ENCODE measurements around the gene SPACA7.
"Not testable (repeated sequence)": the region's sequence is repeated elsewhere in the genome, so short reads cannot be mapped to it uniquely, and the experiment has no call there.

SPACA7 gene

GRCh38 chr13:112431734-112432133 is 55.6 kb downstream of the SPACA7 start:
- no peak for DNase-seq

GRCh38 chr13:112432734-112433133 is 56.6 kb downstream of the SPACA7 start:
- not testable (repeated sequence) for DNase-seq

GRCh38 chr13:112433517-112433916 is 57.4 kb downstream of the SPACA7 start:
- not testable (repeated sequence) for DNase-seq

GRCh38 chr13:112434032-112434431 is 57.9 kb downstream of the SPACA7 start:
- DNase-seq, result no peak

GRCh38 chr13:112434937-112435523 is 58.9 kb downstream of the SPACA7 start:
- DNase-seq, result no peak

- DNase-seq, result no peak
These were observed 59.8 kb downstream of the SPACA7 start for GRCh38 chr13:112435973-112436372.

GRCh38 chr13:112438094-112438493 is 61.9 kb downstream of the SPACA7 start:
- DNase-seq, result no peak

DNA sequence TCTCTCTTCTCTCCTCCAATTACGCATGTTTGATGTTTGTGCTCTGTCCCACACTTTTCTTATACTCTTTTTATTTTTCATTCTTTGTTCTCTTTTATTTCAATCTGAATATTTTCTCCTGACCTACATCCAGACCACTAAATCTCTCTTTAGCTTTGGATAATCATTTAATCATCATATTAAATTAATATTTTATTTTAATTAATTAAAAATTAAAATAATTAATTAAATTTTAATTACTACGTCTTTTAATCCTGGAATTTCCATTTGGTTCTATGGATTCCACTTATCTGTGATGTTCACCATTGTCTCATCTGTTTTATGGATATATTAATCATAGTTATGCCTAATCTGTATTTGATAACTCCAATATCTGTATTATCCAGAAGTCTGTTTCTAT is 62.4 kb downstream of the SPACA7 start:
- DNase-seq, result no peak

DNA sequence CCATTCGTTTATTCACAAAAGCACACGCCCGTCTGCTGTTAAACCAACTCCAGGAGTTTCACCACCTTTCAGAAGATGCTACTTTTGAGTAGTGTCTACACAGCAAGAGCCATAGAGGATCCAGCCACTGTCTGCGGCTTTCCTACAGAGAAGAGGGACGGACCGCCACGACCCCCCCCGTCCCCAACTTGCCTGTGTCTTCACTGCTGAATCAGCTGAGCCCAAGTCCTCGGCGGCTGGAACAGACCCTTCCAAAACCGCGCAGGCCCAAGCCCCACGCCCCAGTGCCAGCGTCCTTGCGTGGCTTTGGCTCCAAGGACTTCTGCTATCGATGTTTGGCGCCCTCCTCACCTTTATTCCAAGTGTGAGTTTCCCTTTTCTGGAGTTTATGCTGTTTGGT is 65.1 kb downstream of the SPACA7 start:
- no peak for DNase-seq

DNA sequence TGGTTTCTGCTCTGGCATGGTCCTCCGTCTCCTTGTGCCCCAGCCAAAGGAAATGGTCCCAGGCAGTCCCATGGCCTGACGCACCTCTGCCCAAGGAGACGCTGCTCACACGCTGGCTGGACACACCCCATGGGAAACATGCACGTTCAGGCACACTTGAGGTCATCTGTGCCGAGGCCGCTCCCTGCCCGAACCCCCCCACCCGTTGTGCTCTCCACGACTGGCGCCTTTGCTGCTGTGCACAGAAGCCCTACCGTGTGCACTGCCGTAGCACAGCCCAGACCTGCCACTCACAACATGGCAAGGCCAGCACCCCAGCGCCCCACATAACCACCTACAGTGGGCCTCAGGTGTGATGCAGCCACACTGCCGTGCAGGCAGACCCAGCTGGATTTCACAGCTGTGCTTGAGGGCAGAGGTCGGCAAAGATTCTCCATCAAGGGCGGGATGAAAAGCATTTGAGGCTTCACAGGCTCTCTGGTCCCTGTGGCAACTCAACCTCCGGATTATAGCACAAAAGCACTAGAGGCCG is 65.7 kb downstream of the SPACA7 start:
- DNase-seq, result no peak

DNA sequence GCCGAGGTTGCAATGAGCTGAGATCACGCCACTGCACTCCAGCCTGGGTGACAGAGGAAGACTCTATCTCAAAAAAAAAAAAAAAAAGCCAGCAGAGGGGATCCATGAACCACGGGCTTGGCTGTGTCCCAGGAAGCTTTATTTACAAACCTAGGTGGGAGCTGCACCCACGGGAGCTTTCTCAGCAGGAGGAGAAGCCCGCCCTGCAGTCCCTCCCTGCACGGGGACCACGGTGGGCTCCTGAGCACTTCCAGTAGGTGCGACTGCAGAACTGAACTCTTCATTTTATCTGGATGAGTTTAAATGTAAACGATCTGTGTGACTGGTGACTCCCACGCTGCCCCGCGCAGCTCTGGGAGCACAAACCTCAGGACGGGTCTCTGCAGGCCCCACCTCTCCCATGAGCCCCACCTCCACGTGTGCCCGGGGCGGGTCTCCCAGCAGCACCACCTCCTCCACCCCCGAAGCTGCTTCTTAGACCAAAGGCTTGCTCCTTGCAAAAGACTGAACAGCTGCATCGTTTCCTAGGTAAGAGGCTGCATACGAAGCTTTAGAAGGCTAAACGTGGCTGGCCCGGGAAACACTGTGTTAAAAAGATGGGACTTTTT is 66.4 kb downstream of the SPACA7 start:
- DNase-seq, result no peak

DNA sequence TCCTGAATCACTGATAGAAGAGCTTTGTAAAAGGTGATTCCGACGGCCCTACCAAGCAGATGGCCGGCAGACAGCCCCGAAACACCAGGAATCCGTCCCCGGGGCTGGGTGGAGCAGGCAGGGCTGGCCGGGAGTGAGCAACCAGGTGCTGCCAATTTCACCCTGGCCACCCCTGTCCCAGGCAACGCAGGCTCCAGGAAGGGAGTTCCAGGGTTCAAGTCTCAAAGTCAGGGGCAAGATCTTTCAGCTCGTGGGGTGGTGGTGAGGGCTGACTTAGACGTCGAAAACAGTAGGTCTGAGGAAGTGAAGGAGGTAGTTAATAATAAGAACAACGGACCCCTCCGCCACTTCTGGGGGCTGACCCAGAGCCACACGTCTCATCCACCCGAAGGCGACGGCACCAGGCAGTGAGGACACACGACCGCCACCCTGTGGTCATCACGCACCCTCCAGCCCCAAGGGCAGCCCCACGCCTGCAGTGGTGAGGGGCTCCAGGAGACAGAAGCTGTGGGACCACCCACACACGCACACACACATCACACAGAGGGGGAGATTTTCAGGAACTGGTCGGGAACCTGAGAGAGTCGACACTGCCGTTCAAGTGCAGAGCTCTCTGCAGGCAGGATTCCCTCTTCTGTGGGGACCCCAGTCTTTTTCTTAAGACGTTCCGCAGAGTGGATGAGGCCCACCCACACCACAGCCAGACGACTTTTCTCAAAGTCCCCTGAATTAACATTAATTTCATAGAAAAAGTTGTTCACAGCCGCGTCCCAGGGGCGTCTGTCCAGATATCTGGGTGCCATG is 67.2 kb downstream of the SPACA7 start:
- peak; percentile 29 for DNase-seq

- DNase-seq, result peak; percentile 81
These were observed 67.8 kb downstream of the SPACA7 start for GRCh38 chr13:112443995-112444311.

DNA sequence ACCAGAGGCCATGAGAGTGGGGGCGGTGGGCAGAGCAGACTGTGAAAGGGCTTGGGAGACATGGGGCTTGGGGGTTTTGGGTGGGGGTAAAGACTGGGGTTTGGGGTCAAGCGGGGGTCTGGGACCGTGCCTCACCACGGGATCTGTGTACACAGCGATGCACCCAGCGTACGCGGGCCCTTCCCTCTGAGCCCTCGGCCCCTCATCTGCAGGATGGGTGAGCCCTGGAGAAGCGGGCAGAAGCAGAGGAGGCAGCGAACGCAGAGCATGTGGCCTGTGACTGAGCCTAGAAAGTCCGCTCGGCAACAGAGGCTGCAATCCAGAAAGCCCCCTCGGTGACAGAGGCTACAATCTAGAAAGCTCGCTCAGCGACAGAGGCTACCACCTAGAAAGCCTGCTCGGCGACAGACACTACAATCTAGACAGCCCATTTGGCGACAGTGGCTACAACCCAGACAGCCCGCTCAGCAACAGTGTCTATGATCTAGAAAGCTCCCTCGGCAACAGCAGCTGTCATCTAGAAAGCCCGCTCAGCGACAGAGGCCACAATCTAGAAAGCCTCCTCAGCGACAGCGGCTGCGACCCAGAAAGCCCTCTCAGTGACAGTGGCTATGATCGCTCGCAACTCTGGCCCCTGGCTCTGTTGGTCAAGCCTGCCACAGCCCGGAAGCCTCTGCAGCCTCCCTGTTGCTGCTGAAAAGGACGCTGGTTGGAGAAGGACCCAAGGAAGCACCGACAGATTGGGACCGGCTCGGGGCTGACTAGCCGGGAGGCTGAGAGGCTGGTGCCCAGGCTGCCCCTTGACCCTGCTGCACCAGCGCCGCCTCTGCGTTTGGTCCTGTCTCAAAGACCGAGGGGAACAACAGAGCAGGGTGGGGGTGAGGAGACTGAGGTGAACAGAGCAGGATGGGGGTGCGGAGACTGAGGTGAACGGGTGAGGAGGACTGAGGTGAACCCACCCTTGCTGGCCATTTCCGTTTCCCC is 68.6 kb downstream of the SPACA7 start:
- DNase-seq, result no peak

DNA sequence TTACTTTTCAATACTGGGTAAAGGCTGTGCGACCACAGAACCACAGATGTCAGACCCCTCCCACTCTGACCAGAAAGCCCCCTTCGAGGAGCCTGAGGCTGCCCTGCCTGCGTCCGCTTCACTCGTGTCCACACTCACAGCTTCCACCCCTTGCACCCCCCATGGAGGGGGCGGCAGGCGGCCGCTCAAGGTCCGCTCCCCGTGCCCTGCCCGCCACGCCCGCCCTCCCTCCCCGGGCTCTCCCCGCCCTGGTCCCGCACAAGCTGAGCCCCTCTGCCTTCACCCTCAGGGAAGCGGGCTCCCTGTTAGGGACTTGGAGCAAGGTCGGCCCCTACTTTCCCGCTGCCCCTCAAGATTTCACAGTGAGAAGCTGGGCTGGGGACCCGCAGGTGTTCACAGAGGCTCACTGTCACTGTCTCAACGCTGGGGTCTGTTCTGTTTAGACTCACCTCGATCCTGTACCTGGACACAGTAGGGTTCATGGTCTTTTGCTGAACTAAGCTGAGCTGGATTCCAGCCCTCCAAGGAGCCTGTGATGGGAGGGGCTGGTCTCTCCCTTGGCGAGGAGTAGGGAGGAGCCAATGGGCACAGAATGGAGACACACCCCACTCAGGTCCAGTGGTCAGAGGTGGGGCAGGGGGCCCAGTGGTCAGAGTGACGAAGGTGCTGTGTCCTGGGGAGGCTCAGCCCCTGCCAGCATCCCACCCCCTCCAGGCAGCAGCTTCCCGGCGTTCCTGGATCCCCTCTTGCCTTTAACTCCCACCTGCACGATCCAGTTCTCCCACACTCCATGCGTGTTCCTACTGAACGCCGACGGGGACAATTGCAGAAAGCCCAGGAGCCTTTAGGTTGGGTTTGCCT is 69.5 kb downstream of the SPACA7 start:
- DNase-seq, result no peak

DNA sequence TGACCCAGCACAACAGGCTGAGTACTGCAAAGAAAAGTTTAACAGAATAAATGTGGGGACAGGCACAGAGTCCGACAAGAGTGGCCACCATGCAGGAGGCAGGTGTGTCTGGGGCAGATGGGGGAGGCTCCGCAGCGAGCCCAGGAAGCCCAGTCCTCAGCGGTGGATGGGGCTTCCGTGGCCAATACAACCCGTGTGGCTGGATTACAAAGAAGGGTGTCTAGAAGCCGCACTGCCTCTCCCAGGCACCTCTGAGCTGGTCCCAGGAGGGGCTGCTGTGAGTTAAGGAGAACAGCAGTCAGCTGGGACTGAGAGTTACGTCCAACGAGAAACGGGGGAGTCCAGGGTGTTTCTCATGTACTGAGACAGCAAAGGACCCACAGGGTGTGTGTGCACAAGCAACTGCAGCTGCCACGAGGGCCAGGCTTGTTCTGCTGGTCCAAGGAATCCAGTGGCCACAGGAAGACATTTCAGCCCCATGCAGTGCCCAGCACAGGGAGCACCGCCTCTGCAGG is 70.2 kb downstream of the SPACA7 start:
- DNase-seq, result no peak

DNA sequence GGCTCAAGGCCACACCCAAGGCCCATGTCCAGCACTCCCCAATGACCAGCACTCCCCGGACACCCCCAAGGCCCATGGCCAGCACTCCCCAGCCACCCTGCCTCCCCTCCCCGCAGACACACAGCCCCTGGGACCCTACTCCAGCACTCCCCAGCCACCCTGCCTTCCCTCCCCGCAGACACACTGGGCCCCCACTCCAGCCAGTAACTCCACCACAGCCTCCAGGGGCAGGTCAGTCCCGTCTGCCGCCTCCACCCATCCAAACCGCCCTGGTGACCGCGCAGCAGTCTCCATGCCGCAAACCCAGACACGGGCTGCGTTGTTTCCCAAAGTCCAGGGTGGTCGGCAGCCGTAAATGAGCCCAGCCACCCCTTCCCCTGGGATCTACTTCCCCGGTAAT is 70.7 kb downstream of the SPACA7 start:
- no peak for DNase-seq

GRCh38 chr13:112447306-112447705 is 71.2 kb downstream of the SPACA7 start:
- no peak for DNase-seq

- no peak for DNase-seq
These were observed 71.8 kb downstream of the SPACA7 start for GRCh38 chr13:112447761-112448603.
